Common myeloid progenitor, CD34-positive (primary cell): ENCODE measurements around the gene BMP5.
"Not testable (repeated sequence)": the region's sequence is repeated elsewhere in the genome, so short reads cannot be mapped to it uniquely, and the experiment has no call there.

Experiments used
- CTCF ChIA-PET: fragments of 350-600 bp; sonication (Branson Sonifier 250); formaldehyde crosslinking; loops from one replicate; lab custom pipeline; 2021; ENCODE audit warnings: antibody characterized with exemption; lab: Charles Lee
- POLR2A ChIA-PET: fragments of 350-600 bp; sonication (Branson Sonifier 250); formaldehyde crosslinking; loops from one replicate; lab custom pipeline; 2021; ENCODE audit warnings: antibody characterized with exemption; lab: Charles Lee
- DNase-seq, 3 donors: peaks; one replicate each; pipeline versions ENCODE4 v3.0.0 to v3.0.0-alpha.2; 2013
- H3K27ac ChIP-seq, 2 experiments: 1 replicate in 1 of 2; 2 replicates in 1 of 2; pipeline ENCODE4 v1.7.0; 2013; ENCODE audit warnings: inconsistent platforms in 2 of 2, low read length in 2 of 2, mild to moderate bottlenecking in 2 of 2, low read depth in 1 of 2, moderate library complexity in 1 of 2; ENCODE audit not compliant: severe bottlenecking in 2 of 2, insufficient read depth in 1 of 2, poor library complexity in 1 of 2
- H3K27me3 ChIP-seq, 5 experiments: replicated peaks in 2 of 5; 1 replicate in 3 of 5; 2 replicates in 2 of 5; pipeline versions ENCODE4 v1.6.1 to v1.7.0; 2013; ENCODE audit warnings: low read length in 4 of 5, mild to moderate bottlenecking in 2 of 5, moderate library complexity in 2 of 5, inconsistent platforms in 1 of 5; ENCODE audit not compliant: insufficient read depth in 5 of 5, control insufficient read depth in 4 of 5
- H3K36me3 ChIP-seq, 4 experiments: 1 replicate in 2 of 4; 2 replicates in 2 of 4; pipeline versions ENCODE4 v1.6.1 to v1.7.0; 2013; ENCODE audit warnings: low read length in 3 of 4, control low read depth in 1 of 4, mild to moderate bottlenecking in 1 of 4; ENCODE audit not compliant: control insufficient read depth in 4 of 4, insufficient read depth in 4 of 4
- H3K4me1 ChIP-seq, 4 experiments: 1 replicate in 3 of 4; 2 replicates in 1 of 4; pipeline versions ENCODE4 v1.6.1 to v1.7.1; 2013; ENCODE audit warnings: low read length in 3 of 4, mild to moderate bottlenecking in 3 of 4, control low read depth in 1 of 4, inconsistent platforms in 1 of 4, moderate library complexity in 1 of 4; ENCODE audit not compliant: control insufficient read depth in 4 of 4, insufficient read depth in 4 of 4; ENCODE audit errors: control extremely low read depth in 1 of 4
- H3K4me3 ChIP-seq, 7 experiments: 1 replicate in 4 of 7; 2 replicates in 3 of 7; pipeline versions ENCODE4 v1.5.1 to v1.7.0; 2013; ENCODE audit warnings: mild to moderate bottlenecking in 7 of 7, low read length in 6 of 7, moderate library complexity in 6 of 7, inconsistent platforms in 2 of 7, low read depth in 2 of 7, control low read depth in 1 of 7; ENCODE audit not compliant: insufficient read depth in 4 of 7, control insufficient read depth in 1 of 7; ENCODE audit errors: extremely low read depth in 1 of 7
- H3K9me3 ChIP-seq, 5 experiments: 1 replicate in 4 of 5; 2 replicates in 1 of 5; pipeline versions ENCODE4 v1.6.1 to v1.7.1; 2013; ENCODE audit warnings: low read length in 4 of 5, mild to moderate bottlenecking in 2 of 5, inconsistent platforms in 1 of 5, low read depth in 1 of 5, moderate library complexity in 1 of 5; ENCODE audit not compliant: control insufficient read depth in 4 of 5, insufficient read depth in 2 of 5; ENCODE audit errors: control extremely low read depth in 1 of 5
- WGBS: methylation state at CpG from one replicate; pipeline ENCODE4 v1.1.5; 2013; ENCODE audit not compliant: insufficient coverage; 5-methylcytosine and 5-hydroxymethylcytosine counted together

The BMP5 gene

DNA sequence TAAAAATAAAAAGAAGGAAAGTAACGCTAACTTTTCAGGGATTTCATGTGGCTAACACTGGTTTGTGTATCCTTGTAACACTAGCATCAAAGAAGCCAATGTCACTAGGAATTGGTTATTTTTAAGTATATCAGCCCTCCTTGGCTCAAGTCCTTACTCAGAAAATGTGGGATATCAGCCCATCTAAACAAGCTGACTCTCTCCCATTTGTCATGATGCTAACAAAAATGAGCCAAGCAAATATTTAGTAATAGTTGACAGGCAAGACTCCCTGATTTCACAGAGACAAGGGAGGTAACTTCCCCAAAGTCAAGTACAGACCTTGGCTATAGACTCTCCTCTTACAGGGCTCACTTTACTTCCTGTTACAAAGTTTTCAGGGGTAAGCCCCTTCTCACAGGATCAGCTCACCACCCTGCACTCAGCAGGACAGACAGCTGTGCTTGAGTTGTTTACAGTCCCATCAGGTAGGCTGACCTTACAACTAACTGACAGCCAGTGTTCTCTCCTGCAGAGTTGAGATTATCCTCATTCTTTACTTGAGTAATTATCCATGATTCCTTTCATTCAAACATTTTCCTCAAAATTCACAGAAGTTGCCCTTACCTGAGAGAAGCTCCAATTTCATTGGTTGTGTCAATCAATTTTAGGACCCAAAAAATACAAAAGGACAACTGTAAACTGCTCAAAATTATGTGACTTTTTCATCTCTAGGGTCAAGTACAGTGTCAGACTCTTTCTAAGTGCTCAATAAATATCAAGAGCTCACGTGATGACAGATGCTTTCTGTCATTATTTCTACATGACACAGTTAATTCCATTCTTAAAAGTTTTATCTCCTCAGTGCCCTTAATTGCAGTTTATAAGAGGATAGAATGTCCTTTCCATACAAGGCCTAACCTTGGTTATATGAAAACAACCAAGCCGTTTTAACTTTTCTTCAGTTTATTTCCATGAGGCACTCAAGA, 38.1 kb upstream of the BMP5 start:
- H3K27ac ChIP-seq, result no peak overlapping the region
- DNase-seq, result no peak
- no peak overlapping the region for H3K4me3 ChIP-seq
- ChIA-PET CTCF (interaction anchor here (1.3 kb wide), 1 partner anchor 12 kb away, joined by 3 read pairs; no protein-coding TSS in a partner anchor), POLR2A (no interaction called here)
- no peaks in the 10 kb centered on the region for H3K4me1 ChIP-seq
- H3K9me3 ChIP-seq, result no peaks in the 10 kb centered on the region
- H3K36me3 ChIP-seq, result no peaks in the 10 kb centered on the region
- no peaks in the 10 kb centered on the region for H3K27me3 ChIP-seq
- 86% methylated on average over 1 of the region's 3 CpGs for WGBS

DNA sequence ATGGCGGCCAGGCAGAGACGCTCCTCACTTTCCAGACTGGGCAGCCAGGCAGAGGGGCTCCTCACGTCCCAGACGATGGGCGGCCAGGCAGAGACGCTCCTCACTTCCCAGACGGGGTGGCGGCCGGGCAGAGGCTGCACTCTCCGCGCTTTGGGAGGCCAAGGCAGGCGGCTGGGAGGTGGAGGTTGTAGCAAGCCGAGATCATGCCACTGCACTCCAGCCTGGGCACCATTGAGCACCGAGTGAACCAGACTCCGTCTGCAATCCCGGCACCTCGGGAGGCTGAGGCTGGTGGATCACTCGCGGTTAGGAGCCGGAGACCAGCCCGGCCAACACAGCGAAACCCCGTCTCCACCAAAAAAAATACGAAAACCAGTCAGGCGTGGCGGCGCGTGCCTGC, 35.1 kb upstream of the BMP5 start:
- H3K36me3 ChIP-seq, H3K9me3 ChIP-seq, H3K27me3 ChIP-seq, DNase-seq, CTCF ChIA-PET, H3K4me3 ChIP-seq, H3K4me1 ChIP-seq, POLR2A ChIA-PET, H3K27ac ChIP-seq: not testable (repeated sequence)
- WGBS, result 97% methylated on average over 6 of the region's 28 CpGs

DNA sequence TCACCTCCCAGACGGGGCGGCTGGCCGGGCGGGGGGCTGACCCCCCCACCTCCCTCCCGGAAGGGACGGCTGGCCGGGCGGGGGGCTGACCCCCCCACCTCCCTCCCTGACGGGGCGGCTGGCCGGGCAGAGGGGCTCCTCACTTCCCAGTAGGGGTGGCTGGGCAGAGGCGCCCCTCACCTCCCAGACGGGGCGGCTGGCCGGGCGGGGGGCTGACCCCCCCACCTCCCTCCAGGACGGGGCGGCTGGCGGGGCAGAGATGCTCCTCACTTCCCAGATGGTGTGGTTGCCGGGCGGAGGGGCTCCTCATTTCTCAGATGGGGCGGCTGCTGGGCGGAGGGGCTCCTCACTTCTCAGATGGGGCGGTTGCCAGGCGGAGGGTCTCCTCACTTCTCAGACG, 34.5 kb upstream of the BMP5 start:
- H3K4me3 ChIP-seq, H3K9me3 ChIP-seq, CTCF ChIA-PET, DNase-seq, POLR2A ChIA-PET, H3K36me3 ChIP-seq, H3K27ac ChIP-seq, H3K4me1 ChIP-seq, H3K27me3 ChIP-seq: not testable (repeated sequence)
- no CpG with 5 or more reads among the region's 26 CpGs for WGBS

DNA sequence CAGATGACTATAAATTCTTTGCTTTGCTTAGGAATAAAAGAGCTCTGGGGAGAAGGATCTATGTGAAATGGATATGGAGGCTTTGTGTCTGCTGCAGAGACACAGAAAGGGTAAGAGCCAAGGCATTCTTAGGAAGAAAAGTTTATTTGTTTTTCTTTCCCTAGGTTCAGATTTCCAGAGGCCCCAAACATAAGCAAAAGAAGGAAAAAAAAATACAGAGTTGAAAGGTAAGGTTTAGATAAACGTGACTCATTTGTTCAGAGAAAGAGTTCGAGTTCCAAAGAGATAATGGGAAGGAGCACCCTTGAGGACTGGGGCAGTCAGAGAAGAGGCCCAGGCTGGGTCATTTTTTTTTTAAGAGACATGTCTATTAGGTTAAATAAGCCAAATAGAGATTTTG, 27.4 kb upstream of the BMP5 start:
- CTCF ChIA-PET, result no interaction called here

DNA sequence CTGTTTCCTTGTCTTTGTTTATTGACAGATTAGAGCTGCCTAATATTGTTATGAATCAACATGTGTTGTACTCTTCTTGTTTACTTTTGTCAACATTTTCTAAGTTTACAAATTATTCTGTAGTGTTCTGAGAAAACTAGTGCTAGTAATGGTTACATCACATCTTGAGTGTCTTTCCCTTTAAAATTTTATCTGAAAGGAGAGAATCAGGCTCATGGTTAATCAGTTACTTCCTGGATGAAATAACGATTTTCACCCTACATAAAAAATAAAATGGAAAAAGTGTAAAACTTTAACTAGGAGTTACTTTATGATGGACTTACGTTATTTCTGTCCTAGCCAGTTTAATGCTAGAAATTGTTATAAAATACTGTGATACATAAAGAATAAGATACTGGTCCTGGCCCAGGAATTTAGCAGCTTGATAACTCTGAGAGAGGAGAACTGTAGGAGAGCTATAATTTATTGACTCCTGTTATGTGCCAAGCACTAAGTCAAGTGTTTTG, 26.4 kb upstream of the BMP5 start:
- H3K27ac ChIP-seq, result no peak overlapping the region
- CTCF ChIA-PET, result interaction anchor here (0.7 kb wide), 1 partner anchor 12 kb away, joined by 3 read pairs; no protein-coding TSS in a partner anchor
- POLR2A ChIA-PET, result no interaction called here
- H3K9me3 ChIP-seq, result no peaks in the 10 kb centered on the region
- H3K4me1 ChIP-seq, result no peaks in the 10 kb centered on the region
- H3K36me3 ChIP-seq, result no peaks in the 10 kb centered on the region
- no peak for DNase-seq
- WGBS, result no CpG with 5 or more reads among the region's 2 CpGs
- no peaks in the 10 kb centered on the region for H3K27me3 ChIP-seq
- H3K4me3 ChIP-seq, result no peak overlapping the region

More for the DNA sequence above, 27.4 kb upstream of the BMP5 start:
- Histone ChIP-seq H3K9me3 (no peaks in the 10 kb centered on the region), H3K27ac (no peak overlapping the region), H3K4me1 (no peaks in the 10 kb centered on the region), H3K4me3 (no peak overlapping the region), H3K36me3 (no peaks in the 10 kb centered on the region), H3K27me3 (no peaks in the 10 kb centered on the region)
- DNase-seq, result no peak
- POLR2A ChIA-PET, result no interaction called here
- 90% methylated on average over 2 of the region's 2 CpGs for WGBS

DNA sequence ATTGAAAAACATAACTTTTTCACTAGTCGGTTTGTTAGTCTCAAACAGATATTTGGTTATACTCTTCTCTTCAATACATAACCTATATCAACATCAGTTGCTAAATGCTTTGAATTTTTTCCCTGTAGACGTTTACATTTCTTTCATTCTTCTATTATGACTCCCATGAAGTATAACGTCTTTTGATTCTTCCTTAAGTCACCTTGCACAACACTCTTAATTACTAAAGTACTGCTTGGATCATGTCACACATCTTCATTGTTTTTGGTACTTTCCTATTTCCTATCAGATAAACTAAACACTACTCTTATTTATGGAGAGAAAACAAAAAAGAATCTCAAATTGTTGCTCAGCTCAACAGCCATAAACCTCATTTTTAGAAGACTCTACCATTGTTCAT, 23.0 kb upstream of the BMP5 start:
- Histone ChIP-seq H3K27ac (no peak overlapping the region), H3K36me3 (no peaks in the 10 kb centered on the region), H3K9me3 (no peaks in the 10 kb centered on the region), H3K4me3 (no peak overlapping the region), H3K27me3 (no peaks in the 10 kb centered on the region), H3K4me1 (no peaks in the 10 kb centered on the region)
- DNase-seq, result no peak
- ChIA-PET POLR2A (no interaction called here), CTCF (no interaction called here)
- WGBS, result 80% methylated on average over 2 of the region's 3 CpGs

DNA sequence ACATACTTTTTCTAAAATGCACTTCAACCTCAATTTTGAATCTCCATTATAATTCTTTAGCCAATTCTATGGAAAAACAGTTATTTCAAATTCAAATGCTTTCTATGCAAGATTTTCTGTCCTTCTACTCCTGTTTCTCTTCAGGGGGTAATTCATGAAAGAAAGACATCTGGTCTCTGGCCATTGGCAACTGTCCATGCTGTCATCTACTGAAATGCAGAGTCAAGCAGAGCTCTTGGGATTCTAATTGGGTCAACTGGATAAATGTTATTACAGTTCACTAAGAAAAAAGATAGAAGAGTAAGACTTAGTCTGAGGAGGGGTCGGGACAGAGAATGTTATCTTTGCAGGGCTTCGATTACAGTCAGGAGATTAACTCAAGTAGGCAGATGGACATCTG, 22.0 kb upstream of the BMP5 start:
- H3K9me3 ChIP-seq, result no peaks in the 10 kb centered on the region
- 79% methylated on average over 2 of the region's 2 CpGs for WGBS
- no peak overlapping the region for H3K27ac ChIP-seq

More for the DNA sequence above, 22.0 kb upstream of the BMP5 start:
- H3K36me3 ChIP-seq, result no peaks in the 10 kb centered on the region
- ChIA-PET POLR2A (no interaction called here), CTCF (no interaction called here)
- no peak for DNase-seq
- H3K4me1 ChIP-seq, result no peaks in the 10 kb centered on the region
- no peak overlapping the region for H3K4me3 ChIP-seq
- H3K27me3 ChIP-seq, result no peaks in the 10 kb centered on the region
